AG09309 (cell line): ENCODE results near the gene TGM2.

Experiments used
- DNase-seq: peaks from one replicate; pipeline ENCODE4 v3.0.0-alpha.2; 2010; ENCODE audit warnings: low read depth
- H3K4me3 ChIP-seq: 2 replicates; pipeline ENCODE4 v1.5.1; 2011; ENCODE audit warnings: mild to moderate bottlenecking, low read depth, low read length, moderate library complexity; ENCODE audit not compliant: control insufficient read depth
- TF ChIP-seq, protein P1 (sequence below): IDR thresholded peaks from 2 replicates; pipeline ENCODE4 v1.5.1; 2011; ENCODE audit warnings: mild to moderate bottlenecking, low read depth, low read length, inconsistent platforms; ENCODE audit not compliant: insufficient read depth, control insufficient read depth; ENCODE audit errors: missing control alignments

TGM2 gene

DNA sequence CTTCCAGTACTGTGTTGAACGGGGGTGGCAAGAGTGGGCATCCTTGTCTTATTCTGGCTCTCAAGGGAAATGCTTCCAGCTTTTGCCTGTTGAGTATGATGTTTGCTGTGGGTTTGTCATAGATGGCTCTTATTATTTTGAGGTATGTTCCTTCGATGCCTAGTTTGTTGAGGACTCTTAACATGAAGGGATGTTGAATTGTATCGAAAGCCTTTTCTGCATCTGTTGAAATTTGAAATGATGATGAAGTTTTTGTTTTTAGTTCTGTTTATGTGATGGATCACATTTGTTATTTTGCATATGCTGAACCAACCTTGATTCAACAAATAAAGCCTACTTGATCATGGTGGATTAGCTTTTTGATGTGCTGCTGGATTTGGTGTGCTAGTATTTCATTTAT lies 83.5 kb downstream of the TGM2 start:
- no peak overlapping the region for H3K4me3 ChIP-seq
- DNase-seq = no peak
- TF ChIP-seq, protein P1, sequence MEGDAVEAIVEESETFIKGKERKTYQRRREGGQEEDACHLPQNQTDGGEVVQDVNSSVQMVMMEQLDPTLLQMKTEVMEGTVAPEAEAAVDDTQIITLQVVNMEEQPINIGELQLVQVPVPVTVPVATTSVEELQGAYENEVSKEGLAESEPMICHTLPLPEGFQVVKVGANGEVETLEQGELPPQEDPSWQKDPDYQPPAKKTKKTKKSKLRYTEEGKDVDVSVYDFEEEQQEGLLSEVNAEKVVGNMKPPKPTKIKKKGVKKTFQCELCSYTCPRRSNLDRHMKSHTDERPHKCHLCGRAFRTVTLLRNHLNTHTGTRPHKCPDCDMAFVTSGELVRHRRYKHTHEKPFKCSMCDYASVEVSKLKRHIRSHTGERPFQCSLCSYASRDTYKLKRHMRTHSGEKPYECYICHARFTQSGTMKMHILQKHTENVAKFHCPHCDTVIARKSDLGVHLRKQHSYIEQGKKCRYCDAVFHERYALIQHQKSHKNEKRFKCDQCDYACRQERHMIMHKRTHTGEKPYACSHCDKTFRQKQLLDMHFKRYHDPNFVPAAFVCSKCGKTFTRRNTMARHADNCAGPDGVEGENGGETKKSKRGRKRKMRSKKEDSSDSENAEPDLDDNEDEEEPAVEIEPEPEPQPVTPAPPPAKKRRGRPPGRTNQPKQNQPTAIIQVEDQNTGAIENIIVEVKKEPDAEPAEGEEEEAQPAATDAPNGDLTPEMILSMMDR = no peak

DNA sequence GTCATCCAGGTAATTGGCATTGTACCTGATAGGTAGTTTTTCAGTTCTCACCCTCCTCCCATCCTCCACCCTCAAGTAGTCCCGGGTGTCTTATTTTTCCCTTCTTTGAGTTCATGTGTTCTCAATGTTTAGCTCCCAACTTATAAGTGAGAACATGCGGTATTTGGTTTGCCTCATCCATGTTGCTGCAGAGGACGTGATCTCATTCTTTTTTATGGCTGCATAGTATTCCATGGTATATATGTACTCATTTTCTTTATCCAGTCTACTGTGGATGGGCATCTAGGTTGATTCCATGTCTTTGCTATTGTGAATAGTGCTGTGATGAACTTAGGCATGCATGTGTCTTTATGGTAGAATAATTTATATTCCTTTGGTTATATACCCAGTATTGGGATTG lies 85.7 kb downstream of the TGM2 start:
- DNase-seq = no peak
- no peak overlapping the region for H3K4me3 ChIP-seq
- TF ChIP-seq, protein P1 = no peak

DNA sequence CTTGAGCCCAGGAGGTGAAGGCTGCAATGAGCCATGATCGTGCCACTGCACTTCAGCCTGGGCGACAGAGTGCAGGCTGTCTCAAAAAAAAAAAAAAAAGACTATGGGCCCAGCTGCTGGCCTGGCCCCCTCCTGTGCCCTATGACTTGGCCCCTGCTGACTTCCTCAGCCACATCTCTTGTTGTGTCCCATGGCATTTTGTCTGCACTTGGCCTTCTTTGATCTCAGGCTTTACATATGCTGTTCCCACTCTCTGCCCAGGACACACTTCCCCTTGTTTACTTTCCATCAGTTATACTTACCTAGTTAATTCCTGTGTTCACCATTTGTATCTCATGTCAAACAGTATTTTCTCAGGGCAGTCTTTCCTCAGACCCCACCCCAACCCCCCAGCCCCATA lies 87.0 kb downstream of the TGM2 start:
- no peak overlapping the region for H3K4me3 ChIP-seq
- TF ChIP-seq, protein P1 = no peak

More for the DNA sequence above, 87.0 kb downstream of the TGM2 start:
- DNase-seq = no peak
